HepG2 (cell line): ENCODE data around the gene MTOR. TPM values are rescaled to one million over a fixed set of nuclear protein-coding genes. Genes with fewer than 3 reads are reported as not detected.

ENCODE experiments used
- ADNP ChIP-seq: sonication (generic); formaldehyde crosslinking; IDR thresholded peaks from 2 replicates; pipeline ENCODE4 v1.4.0; 2020; ENCODE audit warnings: missing genetic modification reagents
- ATF4 ChIP-seq, 2 experiments: fragments of 450-650 bp in 1 of 2; sonication (generic) in 1 of 2; formaldehyde crosslinking; IDR thresholded peaks; 2 replicates each; pipeline versions ENCODE4 v1.5.0 to v1.8.0; 2020 to 2022; ENCODE audit warnings: mild to moderate bottlenecking in 1 of 2, missing genetic modification reagents in 1 of 2
- DPF2 ChIP-seq: sonication (generic); formaldehyde crosslinking; IDR thresholded peaks from 2 replicates; pipeline ENCODE4 v1.4.0; 2020; ENCODE audit warnings: mild to moderate bottlenecking, low read depth, missing genetic modification reagents, borderline replicate concordance
- EED ChIP-seq: sonication (generic); formaldehyde crosslinking; IDR thresholded peaks from 2 replicates; pipeline ENCODE4 v1.5.0; 2020; ENCODE audit warnings: mild to moderate bottlenecking, missing genetic modification reagents
- EP300 ChIP-seq, 3 experiments: sonication (generic) in 1 of 3; formaldehyde crosslinking in 1 of 3; IDR thresholded peaks; 2 replicates each; pipeline versions ENCODE4 v1.5.1 to v1.6.1; 2011 to 2020; ENCODE audit warnings: low read depth in 2 of 3, low read length in 2 of 3, borderline replicate concordance in 1 of 3, improper control_type of control experiment in 1 of 3, mild to moderate bottlenecking in 1 of 3, missing genetic modification reagents in 1 of 3, moderate library complexity in 1 of 3
- THAP9 ChIP-seq: sonication (generic); formaldehyde crosslinking; IDR thresholded peaks from 2 replicates; pipeline ENCODE4; 2020; ENCODE audit warnings: missing genetic modification reagents, mild to moderate bottlenecking, borderline replicate concordance
- ZBTB3 ChIP-seq: sonication (generic); formaldehyde crosslinking; IDR thresholded peaks from 2 replicates; pipeline ENCODE4 v1.4.0; 2020; ENCODE audit warnings: low read depth, mild to moderate bottlenecking, moderate library complexity, missing genetic modification reagents, borderline replicate concordance
- ZNF451 ChIP-seq: sonication (generic); formaldehyde crosslinking; IDR thresholded peaks from 2 replicates; pipeline ENCODE4 v1.5.0; 2020; ENCODE audit warnings: mild to moderate bottlenecking, missing genetic modification reagents
- ZNF580 ChIP-seq: IDR thresholded peaks from 2 replicates; pipeline ENCODE4 v1.6.1; 2016; ENCODE audit warnings: low read depth, borderline replicate concordance
- ZNF652 ChIP-seq: IDR thresholded peaks from 2 replicates; pipeline ENCODE4 v1.6.1; 2016; ENCODE audit warnings: low read depth, borderline replicate concordance
- polyA plus RNA-seq, 8 experiments: library from polyadenylated mRNA; depleted of rRNA in 3 of 8; stranded (reverse) in 7 of 8; unstranded in 1 of 8; fragments of >200 nt; fragmentation: Illumina TruSeq in 4 of 8; extraction: Trizol in 4 of 8; gene quantifications; 2 replicates each; pipeline versions ENCODE4 v1.2.1 to v1.2.3, GENCODE V29; 2011 to 2016; ENCODE audit warnings: low read depth in 4 of 8, missing spikeins in 1 of 8, mixed read lengths in 1 of 8; ENCODE audit not compliant: insufficient read depth in 1 of 8
- total RNA-seq, 5 experiments: library from RNA; depleted of rRNA; stranded (reverse); fragments of >200 nt; fragmentation: Illumina TruSeq; extraction: Trizol; gene quantifications; 2 replicates each; pipeline ENCODE4 v1.2.3, GENCODE V29; 2016; ENCODE audit warnings: low read depth in 1 of 5
- TF ChIP-seq, protein P1 (sequence below): sonication (generic); formaldehyde crosslinking; IDR thresholded peaks from 2 replicates; pipeline ENCODE4 v1.4.0; 2020; ENCODE audit warnings: missing genetic modification reagents
- TF ChIP-seq, protein P2 (sequence below): sonication (generic); formaldehyde crosslinking; IDR thresholded peaks from 2 replicates; pipeline ENCODE4 v1.5.1; 2020; ENCODE audit warnings: missing genetic modification reagents, mild to moderate bottlenecking, borderline replicate concordance
- TF ChIP-seq, protein P3 (sequence below): IDR thresholded peaks from 2 replicates; pipeline ENCODE4 v1.4.0; 2020; ENCODE audit warnings: mild to moderate bottlenecking, missing genetic modification reagents
- TF ChIP-seq, protein P4 (sequence below): sonication (generic); formaldehyde crosslinking; IDR thresholded peaks from 2 replicates; pipeline ENCODE4 v1.4.0; 2020; ENCODE audit warnings: mild to moderate bottlenecking, missing genetic modification reagents

Gene MTOR
- total and polyA plus RNA-seq, 2 of the 13 experiments (the other 11 are each of a cell fraction or from before 2014, with no cell fraction given), result 24.6 to 34.6 TPM

GRCh38 chr1:11059968-11060830 is 202.2 kb downstream of the MTOR start, which contains the start of gene SRM (continued):
- TF ChIP-seq, protein P1, sequence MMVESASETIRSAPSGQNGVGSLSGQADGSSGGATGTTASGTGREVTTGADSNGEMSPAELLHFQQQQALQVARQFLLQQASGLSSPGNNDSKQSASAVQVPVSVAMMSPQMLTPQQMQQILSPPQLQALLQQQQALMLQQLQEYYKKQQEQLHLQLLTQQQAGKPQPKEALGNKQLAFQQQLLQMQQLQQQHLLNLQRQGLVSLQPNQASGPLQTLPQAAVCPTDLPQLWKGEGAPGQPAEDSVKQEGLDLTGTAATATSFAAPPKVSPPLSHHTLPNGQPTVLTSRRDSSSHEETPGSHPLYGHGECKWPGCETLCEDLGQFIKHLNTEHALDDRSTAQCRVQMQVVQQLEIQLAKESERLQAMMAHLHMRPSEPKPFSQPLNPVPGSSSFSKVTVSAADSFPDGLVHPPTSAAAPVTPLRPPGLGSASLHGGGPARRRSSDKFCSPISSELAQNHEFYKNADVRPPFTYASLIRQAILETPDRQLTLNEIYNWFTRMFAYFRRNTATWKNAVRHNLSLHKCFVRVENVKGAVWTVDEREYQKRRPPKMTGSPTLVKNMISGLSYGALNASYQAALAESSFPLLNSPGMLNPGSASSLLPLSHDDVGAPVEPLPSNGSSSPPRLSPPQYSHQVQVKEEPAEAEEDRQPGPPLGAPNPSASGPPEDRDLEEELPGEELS (CRISPR knock-in tag), result peak; percentile 25; the same call in 1 of the 2 replicates
- TF ChIP-seq ATF4 (CRISPR knock-in tag; IDR thresholded peaks at IDR 0.05) (no peak), ZNF451 (CRISPR knock-in tag) (0 out of 2 replicates have a peak, but pooled peaks have one; percentile 12), ZNF652 (no peak), ZNF580 (no peak), DPF2 (CRISPR knock-in tag) (no peak), EP300 (IDR thresholded peaks at IDR 0.05; ENCODE audit: low read depth in 2 of 2, low read length in 2 of 2) (no peak), EP300 (CRISPR knock-in tag; IDR thresholded peaks at IDR 0.05; ENCODE audit: borderline replicate concordance) (no peak), EED (CRISPR knock-in tag) (no peak), ADNP (no peak), ZBTB3 (CRISPR knock-in tag) (no peak), THAP9 (CRISPR knock-in tag) (no peak)
- TF ChIP-seq, protein P2, sequence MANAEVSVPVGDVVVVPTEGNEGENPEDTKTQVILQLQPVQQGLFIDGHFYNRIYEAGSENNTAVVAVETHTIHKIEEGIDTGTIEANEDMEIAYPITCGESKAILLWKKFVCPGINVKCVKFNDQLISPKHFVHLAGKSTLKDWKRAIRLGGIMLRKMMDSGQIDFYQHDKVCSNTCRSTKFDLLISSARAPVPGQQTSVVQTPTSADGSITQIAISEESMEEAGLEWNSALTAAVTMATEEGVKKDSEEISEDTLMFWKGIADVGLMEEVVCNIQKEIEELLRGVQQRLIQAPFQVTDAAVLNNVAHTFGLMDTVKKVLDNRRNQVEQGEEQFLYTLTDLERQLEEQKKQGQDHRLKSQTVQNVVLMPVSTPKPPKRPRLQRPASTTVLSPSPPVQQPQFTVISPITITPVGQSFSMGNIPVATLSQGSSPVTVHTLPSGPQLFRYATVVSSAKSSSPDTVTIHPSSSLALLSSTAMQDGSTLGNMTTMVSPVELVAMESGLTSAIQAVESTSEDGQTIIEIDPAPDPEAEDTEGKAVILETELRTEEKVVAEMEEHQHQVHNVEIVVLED (CRISPR knock-in tag), result no peak
- TF ChIP-seq, protein P3, sequence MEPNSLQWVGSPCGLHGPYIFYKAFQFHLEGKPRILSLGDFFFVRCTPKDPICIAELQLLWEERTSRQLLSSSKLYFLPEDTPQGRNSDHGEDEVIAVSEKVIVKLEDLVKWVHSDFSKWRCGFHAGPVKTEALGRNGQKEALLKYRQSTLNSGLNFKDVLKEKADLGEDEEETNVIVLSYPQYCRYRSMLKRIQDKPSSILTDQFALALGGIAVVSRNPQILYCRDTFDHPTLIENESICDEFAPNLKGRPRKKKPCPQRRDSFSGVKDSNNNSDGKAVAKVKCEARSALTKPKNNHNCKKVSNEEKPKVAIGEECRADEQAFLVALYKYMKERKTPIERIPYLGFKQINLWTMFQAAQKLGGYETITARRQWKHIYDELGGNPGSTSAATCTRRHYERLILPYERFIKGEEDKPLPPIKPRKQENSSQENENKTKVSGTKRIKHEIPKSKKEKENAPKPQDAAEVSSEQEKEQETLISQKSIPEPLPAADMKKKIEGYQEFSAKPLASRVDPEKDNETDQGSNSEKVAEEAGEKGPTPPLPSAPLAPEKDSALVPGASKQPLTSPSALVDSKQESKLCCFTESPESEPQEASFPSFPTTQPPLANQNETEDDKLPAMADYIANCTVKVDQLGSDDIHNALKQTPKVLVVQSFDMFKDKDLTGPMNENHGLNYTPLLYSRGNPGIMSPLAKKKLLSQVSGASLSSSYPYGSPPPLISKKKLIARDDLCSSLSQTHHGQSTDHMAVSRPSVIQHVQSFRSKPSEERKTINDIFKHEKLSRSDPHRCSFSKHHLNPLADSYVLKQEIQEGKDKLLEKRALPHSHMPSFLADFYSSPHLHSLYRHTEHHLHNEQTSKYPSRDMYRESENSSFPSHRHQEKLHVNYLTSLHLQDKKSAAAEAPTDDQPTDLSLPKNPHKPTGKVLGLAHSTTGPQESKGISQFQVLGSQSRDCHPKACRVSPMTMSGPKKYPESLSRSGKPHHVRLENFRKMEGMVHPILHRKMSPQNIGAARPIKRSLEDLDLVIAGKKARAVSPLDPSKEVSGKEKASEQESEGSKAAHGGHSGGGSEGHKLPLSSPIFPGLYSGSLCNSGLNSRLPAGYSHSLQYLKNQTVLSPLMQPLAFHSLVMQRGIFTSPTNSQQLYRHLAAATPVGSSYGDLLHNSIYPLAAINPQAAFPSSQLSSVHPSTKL (CRISPR knock-in tag), result no peak
- TF ChIP-seq, protein P4, sequence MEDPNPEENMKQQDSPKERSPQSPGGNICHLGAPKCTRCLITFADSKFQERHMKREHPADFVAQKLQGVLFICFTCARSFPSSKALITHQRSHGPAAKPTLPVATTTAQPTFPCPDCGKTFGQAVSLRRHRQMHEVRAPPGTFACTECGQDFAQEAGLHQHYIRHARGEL (CRISPR knock-in tag), result no peak
